ENCODE results near the gene RAP1GAP2.

RAP1GAP2 gene

GRCh38 chr17:3032258-3033247, 236.3 kb downstream of the RAP1GAP2 start:
- no peak overlapping the region for H3K4me3 ChIP-seq (ENCODE audit: low read depth, low read length)
- no peak for DNase-seq (ENCODE audit: low read depth)
- no peak for TF ChIP-seq CTCF (IDR thresholded peaks at IDR 0.05; ENCODE audit: low read depth, low read length, missing control alignments)
- in situ Hi-C loops (cut with HindIII; ENCODE audit: low sequenced_read_pairs): no loop called here

GRCh38 chr17:3033248-3033640, 237.0 kb downstream of the RAP1GAP2 start:
- H3K4me3 ChIP-seq (ENCODE audit: low read depth, low read length): no peak overlapping the region

GRCh38 chr17:3033741-3034577, 237.7 kb downstream of the RAP1GAP2 start:
- no peak for DNase-seq (ENCODE audit: low read depth)
- no peak for TF ChIP-seq CTCF (IDR thresholded peaks at IDR 0.05; ENCODE audit: low read depth, low read length, missing control alignments)
- in situ Hi-C loops (cut with HindIII; ENCODE audit: low sequenced_read_pairs): no loop called here
- no peak overlapping the region for H3K4me3 ChIP-seq (ENCODE audit: low read depth, low read length)

More at GRCh38 chr17:3033248-3033640, 237.0 kb downstream of the RAP1GAP2 start:
- no peak for DNase-seq (ENCODE audit: low read depth)
- no peak for TF ChIP-seq CTCF (IDR thresholded peaks at IDR 0.05; ENCODE audit: low read depth, low read length, missing control alignments)
- in situ Hi-C loops (cut with HindIII; ENCODE audit: low sequenced_read_pairs): no loop called here

- in situ Hi-C loops (cut with HindIII; ENCODE audit: low sequenced_read_pairs): no loop called here
- DNase-seq (ENCODE audit: low read depth): no peak
- H3K4me3 ChIP-seq (ENCODE audit: low read depth, low read length): no peak overlapping the region
- no peak for TF ChIP-seq CTCF (IDR thresholded peaks at IDR 0.05; ENCODE audit: low read depth, low read length, missing control alignments)
Measured at GRCh38 chr17:3034578-3034920, 238.3 kb downstream of the RAP1GAP2 start.

- H3K4me3 ChIP-seq (ENCODE audit: low read depth, low read length): no peak overlapping the region
- in situ Hi-C loops (cut with HindIII; ENCODE audit: low sequenced_read_pairs): no loop called here
- no peak for TF ChIP-seq CTCF (IDR thresholded peaks at IDR 0.05; ENCODE audit: low read depth, low read length, missing control alignments)
- no peak for DNase-seq (ENCODE audit: low read depth)
Measured at GRCh38 chr17:3035256-3035967, 239.2 kb downstream of the RAP1GAP2 start.

- no peak for DNase-seq (ENCODE audit: low read depth)
- in situ Hi-C loops (cut with HindIII; ENCODE audit: low sequenced_read_pairs): no loop called here
- TF ChIP-seq CTCF (IDR thresholded peaks at IDR 0.05; ENCODE audit: low read depth, low read length, missing control alignments): no peak
Measured at GRCh38 chr17:3035968-3036280, 239.7 kb downstream of the RAP1GAP2 start.

More at GRCh38 chr17:3035968-3036280, 239.7 kb downstream of the RAP1GAP2 start:
- no peak overlapping the region for H3K4me3 ChIP-seq (ENCODE audit: low read depth, low read length)
